GM21526 (cell line): ENCODE results near the gene OR4D1.

Source experiments
- ATAC-seq: cut with Tn5 transposase; IDR thresholded peaks from one replicate; pipeline ENCODE4 v1.9.1; 2021; ENCODE audit warnings: moderate library complexity; ENCODE audit not compliant: unreplicated experiment, low FRiP score

OR4D1 gene

DNA sequence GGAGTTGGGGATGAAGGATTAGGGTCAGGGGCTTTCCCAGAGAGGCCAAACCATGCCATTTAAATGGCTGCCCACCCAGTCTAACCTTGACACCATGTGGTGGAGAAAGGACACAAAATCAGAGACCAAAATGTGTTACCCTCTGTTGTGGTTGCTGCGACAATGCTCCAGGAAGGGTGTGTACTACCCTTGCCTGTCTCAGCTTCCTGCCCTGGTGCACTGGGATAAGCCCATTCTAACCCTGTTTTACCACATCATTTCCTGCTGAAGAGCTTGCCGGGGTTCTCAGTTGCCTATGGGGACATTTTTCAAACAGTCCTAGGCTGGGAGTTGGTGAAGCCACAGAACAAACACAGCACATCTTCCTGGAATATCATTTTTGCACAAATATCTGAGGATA lies 4.9 kb downstream of the OR4D1 start:
- no peak for ATAC-seq

DNA sequence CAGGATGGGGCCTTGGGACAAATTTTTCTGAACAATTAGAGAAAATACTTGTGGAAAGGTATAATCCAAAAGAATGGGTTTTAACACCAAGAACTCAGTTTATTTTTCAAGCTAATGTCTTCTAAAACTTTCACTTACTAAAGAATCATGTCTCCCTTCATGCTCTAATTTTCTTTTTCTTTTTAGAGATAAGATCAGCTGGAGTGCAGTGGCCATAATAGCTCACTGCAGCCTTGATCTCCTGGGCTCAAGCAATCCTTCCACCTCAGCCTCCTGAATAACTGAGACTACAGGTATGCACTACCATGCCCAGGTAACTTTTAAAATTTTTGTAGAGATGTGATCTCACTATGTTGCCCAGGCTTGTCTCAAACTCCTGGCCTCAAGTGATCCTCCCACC lies 5.5 kb downstream of the OR4D1 start:
- ATAC-seq, result no peak

DNA sequence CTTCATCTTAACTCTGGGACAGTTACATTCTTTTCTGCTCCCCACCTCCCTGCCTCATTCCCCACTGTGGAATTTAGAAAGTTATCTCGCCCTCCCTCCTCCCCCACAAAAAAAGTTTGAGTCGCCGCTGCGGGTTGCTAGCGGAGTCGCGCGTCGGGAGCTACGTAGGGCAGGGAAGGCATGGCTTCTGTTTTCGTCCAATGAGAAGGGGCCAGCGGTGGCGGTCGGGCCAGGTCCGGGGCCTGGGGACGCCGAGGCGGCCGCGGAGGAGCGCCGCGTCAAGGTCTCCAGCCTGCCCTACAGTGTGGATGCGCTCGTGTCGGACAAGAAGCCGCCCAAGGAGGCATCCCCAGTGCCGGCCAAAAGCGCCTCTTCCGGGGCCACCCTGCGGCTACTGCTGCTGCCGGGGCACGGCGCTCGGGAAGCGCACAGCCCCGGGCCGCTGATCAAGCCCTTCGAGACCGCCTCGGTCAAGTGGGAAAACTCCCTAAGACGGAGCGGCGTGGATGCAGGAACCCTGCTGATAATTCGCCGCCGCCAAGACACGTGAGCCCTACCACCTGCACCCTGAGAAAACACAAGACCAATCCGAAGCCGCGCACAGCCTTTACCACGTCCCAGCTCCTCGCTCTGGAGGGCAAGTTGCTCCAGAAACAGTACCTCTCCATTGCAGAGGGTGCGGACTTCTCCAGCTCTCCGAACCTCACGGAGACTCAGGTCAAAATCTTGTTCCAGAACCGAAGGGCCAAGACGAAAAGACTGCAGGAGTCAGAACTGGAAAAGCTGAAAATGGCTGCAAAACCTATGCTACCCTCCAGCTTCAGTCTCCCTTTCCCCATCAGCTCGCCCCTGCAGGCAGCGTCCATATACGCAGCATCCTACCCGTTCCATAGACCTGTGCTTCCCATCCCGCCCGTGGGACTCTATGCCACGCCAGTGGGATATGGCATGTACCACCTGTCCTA lies 8.9 kb downstream of the OR4D1 start:
- no peak for ATAC-seq

DNA sequence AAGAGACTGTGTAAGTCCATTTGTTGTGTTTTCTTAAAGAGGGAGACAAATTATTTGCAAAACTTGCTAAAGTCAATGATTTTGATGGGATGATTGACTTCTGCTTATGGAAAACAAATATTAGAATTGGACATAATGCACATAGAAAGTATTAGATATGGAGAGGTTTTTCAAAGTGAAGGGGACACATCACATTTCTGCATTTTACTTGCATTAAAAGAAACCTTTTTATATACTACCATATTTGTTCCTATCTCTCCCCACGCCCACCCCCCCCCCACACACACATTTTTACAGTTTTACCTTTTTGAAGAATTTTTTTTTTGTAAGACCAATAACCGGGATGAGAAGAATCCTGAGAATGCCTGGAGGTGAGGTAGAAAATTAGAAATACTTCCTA lies 10.0 kb downstream of the OR4D1 start:
- ATAC-seq, result no peak

DNA sequence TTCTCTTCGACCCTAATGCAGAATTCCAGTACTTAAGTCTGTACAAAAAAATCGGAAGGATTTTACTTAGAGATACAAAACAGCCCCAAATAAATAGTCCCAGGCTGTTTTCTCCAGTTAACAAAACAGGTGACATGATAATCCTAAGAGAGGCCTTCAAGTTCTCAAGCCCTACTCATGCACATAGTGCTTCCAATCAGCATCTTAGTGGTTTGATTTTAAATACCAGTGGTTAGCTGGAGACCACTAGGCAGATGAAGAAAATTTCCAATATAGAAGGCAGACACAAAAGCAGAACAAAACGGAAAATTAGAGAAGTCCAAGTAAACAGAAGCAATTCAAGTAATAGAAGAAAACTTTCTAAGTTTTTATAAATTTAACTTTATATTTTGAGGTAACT lies 13.4 kb downstream of the OR4D1 start:
- ATAC-seq, result no peak

DNA sequence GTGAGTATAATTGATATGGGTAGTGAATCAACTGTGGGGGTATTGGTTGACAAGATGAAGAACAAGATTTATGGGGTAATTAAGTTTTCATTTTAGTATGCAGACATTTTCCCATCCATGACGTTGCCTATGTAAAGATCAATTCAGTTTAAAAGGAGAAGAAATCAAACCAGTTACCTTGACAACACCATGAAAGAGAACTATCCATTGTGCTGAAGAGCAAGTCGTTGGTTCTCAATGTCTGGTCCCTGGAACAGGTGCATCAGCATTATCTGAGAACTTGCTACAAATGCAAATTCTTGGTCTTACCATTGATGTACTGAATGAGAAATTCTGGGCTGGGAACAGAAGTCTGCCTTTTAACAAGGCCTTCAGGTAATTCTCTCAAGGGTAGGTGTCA lies 17.8 kb downstream of the OR4D1 start:
- no peak for ATAC-seq

DNA sequence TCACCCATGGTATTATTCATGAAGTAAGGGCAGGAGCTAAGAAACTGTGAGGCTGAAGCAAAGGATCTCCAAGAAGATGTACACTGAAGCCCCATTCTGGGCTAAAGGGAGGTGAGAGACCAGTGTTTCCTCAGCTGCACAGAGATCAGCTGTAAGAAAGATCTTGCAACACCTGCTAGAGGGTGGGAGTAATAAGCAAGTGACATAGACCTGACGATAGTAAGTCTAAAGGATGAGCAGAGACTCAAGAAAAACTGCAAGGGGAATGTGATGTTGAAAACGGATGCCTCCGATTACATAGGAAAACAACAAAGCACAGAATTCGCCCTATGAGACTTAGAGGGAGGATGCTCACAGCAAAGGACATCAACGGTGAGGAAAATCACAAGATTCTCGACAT lies 18.5 kb downstream of the OR4D1 start, which contains the start of gene OR4D2:
OR4D2 (plus strand) TSS at position 301 of the 400 bp plus-strand sequence. CDS start 2,674 bp downstream, outside the sequence.
- no peak for ATAC-seq

DNA sequence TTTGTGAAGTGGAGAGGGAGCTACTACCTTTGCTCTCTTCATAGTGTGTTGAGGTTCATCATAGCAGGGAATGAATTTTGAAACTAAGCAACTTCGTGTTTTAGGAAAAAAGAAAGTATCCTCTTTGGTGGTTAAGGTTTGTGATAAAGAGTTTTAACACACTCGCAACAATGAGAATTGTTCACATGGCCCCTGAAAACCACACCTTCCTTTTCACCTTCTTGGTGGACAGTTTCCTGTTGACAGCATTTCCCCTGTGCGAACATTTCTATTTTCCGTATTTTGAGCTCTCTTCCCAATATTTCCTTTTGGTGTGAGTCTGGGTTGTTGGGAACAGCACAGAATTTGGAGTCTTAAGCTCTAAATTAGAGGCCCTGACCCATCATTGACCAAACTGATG lies 22.4 kb downstream of the OR4D1 start:
- no peak for ATAC-seq

DNA sequence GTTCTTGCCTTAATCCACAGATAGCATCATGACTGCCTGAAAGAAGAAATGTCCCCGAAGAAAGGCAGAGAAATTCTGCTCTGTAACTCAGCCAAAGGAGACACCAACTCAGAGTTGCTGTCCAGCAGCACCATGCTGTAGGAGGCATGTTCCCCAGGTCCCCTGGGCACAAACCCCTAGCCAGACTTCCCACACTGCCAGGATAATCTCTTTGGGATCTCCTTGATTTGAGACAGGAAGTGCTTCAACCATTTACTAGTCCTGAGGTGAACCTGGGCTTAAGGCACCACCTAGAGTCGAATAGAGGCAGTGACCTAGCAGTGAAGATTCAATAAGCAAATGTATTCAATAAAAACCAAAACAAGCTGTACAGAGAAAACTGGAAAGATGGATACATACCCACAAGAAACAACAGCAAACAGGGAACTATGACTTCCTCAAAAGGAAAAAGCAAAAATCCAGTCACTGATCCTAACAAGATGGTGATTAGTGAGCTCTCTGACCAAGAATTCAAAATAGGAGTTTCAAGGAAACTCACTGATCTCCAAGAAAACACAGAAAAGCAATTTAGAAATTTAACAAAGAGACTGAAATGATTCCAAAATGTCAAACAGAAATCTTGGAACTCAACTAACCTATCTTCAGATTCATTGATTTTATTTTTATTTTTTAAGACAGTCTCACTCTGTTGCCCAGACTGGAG lies 24.3 kb downstream of the OR4D1 start:
- no peak for ATAC-seq

DNA sequence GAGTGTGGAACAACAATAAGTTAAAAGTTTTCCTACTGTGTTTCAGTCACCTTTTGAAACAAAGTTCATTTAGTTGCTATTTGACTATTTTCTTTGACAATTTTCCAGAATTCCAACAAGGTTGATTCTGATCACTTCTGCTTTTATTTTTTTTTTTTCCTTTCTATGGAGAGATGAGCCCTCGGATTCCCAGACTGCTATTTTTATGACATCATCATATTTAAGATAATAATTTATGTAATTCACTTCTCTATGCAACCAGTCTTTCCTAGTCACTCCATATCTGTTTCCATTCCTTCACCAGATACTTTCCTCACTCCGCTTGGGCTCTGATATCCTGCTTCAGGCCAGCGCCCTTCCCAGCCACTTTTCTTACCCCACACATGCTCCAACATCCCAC lies 26.7 kb downstream of the OR4D1 start:
- no peak for ATAC-seq

DNA sequence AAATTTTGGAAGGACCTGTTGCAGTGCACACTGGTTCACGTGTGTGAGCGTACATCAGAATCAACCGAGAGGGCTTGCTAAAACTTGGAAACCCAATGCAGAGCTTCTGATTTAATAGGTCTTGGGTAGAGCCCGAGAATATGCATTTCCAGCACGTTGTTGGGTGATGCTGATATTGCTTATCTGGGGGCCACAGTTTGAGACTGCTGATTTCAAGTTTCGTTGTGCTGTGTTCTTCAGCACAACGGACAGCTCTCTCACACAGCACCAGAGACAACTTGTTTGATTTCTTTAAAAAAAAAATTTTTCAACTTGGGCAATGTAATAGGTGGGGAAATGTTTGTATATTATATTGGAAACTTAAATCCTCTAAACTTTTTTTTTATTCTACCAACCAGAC lies 28.0 kb downstream of the OR4D1 start:
- ATAC-seq, result no peak

DNA sequence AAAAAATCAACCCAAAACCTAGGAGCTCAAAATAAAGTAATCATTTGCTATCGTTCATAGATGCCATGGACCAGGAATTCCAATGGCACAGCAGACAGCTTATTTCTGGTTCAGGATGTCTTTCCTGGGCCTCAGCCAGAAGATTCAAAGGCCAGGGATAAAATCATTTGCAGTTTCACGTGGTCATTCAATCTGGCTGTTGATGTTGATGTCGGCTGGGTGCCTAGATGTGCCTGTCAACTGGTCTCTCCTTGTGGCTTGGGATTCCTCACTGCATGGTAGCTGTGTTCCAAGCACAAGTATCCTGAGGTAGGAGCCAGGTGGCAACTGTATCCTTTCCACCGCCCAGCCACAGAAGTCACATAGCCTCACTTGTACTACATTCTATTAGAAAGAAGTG lies 33.6 kb downstream of the OR4D1 start:
- no peak for ATAC-seq

DNA sequence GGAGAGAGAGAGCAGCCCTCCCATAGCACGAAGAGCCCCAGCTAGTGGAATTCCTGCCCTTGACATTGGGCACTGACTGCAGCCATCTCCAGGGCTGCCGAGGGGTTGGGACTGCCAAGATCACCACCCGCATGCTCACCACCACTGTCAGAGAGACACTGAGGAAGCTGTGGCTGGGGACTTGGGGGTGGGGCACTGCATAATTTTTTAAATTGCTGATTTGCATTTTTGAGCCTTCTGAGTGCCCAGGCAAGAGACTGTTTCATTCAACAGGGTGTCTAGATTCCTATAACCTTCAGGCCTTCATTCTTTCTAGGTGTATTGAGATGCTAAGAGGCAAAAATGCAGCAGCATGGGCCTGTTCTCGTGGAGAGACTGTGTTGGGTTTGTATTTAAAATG lies 35.3 kb downstream of the OR4D1 start:
- ATAC-seq, result no peak

DNA sequence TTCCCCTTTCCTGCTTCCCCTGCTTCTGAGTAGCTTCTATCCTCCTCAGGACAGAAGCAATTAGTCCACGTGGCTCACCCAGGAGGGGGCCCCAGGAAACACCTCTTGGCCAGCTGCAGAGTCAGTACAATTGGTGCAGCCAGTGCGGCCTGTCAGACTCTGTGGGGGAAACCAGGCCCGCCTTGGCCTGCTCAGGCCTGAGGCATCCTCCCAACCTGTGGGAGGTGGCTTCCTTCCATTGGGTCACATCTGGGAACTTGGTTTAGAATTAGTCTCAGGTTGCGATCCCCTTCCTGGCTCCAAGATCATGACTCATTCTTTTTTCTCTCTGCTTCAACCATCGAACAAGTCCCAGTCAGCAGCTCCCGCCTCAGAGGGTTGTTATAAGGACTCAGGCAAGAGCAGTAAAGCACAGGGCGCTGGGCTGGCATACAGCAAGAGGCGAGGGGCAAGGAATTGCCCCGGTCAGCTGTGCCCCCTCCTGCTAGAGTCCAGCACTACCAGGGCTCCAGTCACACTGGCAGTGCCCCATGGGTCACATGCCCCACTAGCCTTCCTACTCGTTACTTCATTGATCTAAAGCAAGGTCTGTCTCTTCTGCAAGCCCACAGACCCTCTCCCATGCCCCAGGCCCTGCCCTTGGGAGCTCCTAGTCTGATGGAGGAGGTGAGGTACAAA lies 36.3 kb downstream of the OR4D1 start:
- ATAC-seq, result no peak

DNA sequence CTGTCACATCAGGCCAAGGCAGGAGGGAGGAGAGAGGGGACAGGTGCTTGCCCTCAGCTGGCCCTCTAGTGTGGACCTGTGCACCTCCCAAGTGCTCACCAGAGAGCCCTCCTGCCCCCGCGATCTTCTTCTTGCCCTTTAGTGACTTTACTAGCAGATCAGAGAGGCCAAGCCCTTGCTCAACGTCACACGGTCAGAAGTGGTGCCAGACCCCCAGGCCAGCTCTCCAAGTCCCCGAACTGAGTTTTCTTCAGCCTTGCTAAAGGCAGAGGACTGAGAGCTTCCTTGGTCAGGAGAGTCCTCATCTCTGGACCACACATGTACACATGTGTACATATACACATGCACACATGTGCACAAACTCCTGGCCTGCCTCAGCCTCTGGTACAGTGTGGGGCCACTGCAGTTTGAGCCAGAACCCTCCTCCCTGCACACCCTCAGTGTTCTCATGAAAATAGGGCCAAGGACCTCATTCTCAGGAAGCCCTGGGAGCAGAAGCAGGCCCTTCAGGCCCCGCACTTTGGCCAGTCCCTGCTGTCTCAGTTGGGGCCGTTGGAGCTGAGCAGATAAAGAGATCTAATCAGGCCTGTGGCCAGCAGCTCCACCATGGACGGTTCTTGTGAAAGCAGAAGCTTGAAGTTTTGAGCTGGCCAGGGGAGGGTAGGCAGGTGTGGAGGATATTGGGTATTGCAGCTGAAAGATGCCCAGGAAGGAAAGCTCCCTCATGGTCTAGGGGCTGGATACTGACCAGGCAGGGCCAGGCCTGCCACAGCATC lies 37.0 kb downstream of the OR4D1 start:
- no peak for ATAC-seq

DNA sequence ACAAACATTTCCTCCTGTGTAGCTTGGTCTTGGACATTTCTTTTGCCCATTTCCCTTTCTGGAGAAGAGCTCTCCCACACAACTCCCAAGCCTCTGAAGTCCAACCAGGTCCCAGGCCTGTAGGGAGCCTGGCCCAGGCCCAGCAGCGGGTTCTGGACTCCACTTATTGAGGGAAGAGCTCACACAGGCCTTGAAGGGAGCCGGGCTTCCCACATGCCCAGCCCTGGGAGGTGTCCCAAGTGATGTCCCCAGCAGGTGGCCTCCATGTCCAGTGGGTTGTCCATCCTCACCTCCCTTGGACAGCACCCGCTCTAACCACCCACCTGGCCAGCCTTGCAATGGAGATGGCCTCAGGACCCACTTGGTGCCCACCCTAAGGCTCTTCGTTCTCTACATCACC lies 38.4 kb downstream of the OR4D1 start:
- ATAC-seq, result no peak

DNA sequence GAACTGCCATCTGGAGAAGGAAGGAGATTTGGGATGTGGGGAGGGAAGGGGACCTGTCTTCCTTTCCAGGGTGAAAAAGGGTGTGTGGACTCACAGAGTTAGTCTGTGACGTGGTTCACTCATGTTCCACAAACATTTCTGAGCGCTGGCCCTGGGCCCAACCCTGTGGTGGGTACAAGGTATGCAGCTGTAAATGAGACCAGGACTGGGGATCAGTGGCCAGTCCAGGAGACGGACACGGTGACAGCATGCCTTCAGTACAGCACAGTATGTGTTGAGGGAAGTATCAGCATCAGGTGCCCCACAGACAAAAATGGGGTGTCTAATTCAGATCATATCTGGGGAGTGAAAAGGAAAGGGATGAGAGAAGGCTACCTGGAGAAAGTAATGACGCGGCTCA lies 38.9 kb downstream of the OR4D1 start:
- no peak for ATAC-seq

DNA sequence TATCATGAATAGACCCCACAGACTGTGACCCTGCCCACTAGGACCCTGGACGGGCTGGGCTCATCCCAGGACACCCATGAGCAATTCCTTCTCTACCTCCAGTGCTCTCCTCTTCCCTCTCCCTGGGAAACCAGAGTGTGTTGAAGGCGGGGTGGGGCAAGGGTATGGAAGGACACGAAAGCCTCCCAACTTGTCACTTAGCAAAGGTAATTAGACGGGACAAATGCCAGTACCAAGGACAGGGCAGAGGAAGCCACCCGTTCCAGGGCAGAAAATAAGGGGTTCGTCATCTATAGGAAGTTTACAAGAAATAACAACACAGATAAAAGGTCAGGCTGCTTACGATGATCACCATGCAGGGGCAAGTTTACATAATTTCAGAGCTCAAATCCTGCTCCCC lies 39.5 kb downstream of the OR4D1 start:
- no peak for ATAC-seq

DNA sequence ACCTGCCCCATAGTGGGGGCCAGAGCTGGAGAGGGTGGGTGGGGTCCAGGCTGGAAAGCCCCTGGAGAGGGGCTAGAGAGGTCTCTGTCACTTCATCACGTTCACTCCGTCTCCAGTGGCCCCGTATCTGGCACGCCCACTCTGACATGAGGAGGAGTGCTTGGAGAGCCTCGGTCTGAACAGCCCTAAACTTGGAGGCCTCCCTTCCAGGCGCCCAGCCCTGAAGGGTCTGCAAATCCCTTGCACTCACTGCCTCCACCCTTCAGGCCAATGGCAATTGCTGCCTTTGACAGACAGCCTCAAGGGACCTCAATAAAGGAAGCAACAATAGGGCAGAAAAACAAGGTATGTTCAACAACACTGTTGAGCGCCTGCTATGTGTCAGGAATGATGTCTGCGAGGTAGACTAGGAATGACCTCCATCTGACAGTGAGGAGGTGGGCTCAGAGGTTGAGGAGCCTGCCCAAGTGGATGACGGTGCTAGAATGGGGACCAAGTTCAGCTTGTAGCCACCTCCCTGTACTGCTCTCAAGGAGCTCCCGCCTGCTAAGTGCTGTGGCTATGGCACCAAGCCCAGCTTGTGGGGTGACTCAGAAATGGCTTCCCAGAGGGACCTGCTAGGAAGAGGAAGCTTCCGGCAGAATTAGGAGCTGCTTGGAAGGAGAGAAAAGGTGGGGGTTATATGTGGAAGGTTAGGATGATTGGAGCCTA lies 41.4 kb downstream of the OR4D1 start:
- ATAC-seq, result no peak
